ENCODE data around the gene GPR162. TPM values are rescaled to one million over a fixed set of nuclear protein-coding genes. Genes with fewer than 3 reads are reported as not detected.

GPR162 gene
- total RNA-seq, result 10 to 100 TPM in 1 of 9 donors, 1 to 10 TPM in 8; 1.1 to 11.9 (median 4.0) TPM
- polyA plus RNA-seq, result 10 to 100 TPM in 2 of 3 donors, 1 to 10 TPM in 1; 5.3 to 42.6 (median 13.7) TPM
- long read RNA-seq, donor 1, result 0 reads
- long read RNA-seq, donor 2, result 0 reads
- long read RNA-seq, donor 3, result 0 reads
- long read RNA-seq, donor 4, partial matches to known transcripts, result 0 of 2 reads
- long read RNA-seq, donor 4, other reads (novel, unspliced or antisense), result 0 of 2 reads
- long read RNA-seq, donor 5, partial matches to known transcripts, result 1 of 2 reads
- long read RNA-seq, donor 5, other reads (novel, unspliced or antisense), result 0 of 2 reads
- long read RNA-seq, donor 6, partial matches to known transcripts, result 1 of 3 reads
- long read RNA-seq, donor 6, other reads (novel, unspliced or antisense), result 1 of 3 reads
- long read RNA-seq, donor 7, result 0 reads
- long read RNA-seq, donor 8, result 0 reads
- long read RNA-seq, donor 9, result 0 reads
- long read RNA-seq, donor 10, result 0 reads

- H3K36me3 ChIP-seq (replicated peaks in 1 of 2), result no peaks in the 10 kb centered on the region
- DNase-seq, result peak in 5 of 7 donors; percentile 38 to 78 (median 55)
- TF ChIP-seq CTCF (IDR thresholded peaks at IDR 0.05) (no peak), POLR2A (IDR thresholded peaks at IDR 0.05) (no peak)
- H3K27me3 ChIP-seq, result peaks cover 4% of the 10 kb centered on the region
- peaks cover 6 to 8% of the 10 kb centered on the region in 2 donors for H3K4me1 ChIP-seq (replicated peaks in 1 of 2)
- H3K9me3 ChIP-seq (replicated peaks in 1 of 3), result no peaks in the 10 kb centered on the region
- H3K27ac ChIP-seq, result peak within 1 kb of the TSS in 2 of 5 donors; percentile 10 to 60
- 0 to 15% (median 1%) methylated on average over 5 to 28 of the region's 28 CpGs for WGBS, 4 donors
- intact Hi-C loops (cut with DNase I), result loop anchor here (5.0 to 10.0 kb wide), 2 partner anchors 77 to 90 kb away; no protein-coding TSS in a partner anchor
- peak within 1 kb of the TSS in 1 of 4 donors; percentile 40 for H3K4me3 ChIP-seq
These were observed at the start of gene GPR162 for GRCh38 chr12:6821591-6822425. TSS of gene GPR162 (plus strand) at chr12:6821821. CDS start at chr12:6823899, 2,078 bp downstream.

- peak within 1 kb of the TSS in 2 of 5 donors; percentile 56 to 73 for H3K27ac ChIP-seq
- no peak within 1 kb of the TSS for H3K4me3 ChIP-seq
- 48 to 58% (median 54%) methylated on average over 10 to 15 of the region's 15 CpGs for WGBS, 4 donors
These were observed 49.3 kb upstream of the GPR162 start, which contains the start of gene LAG3 for GRCh38 chr12:6772331-6772695. TSS of gene LAG3 (plus strand) at chr12:6772520. CDS start at chr12:6772853, 333 bp downstream.

GRCh38 chr12:6772726-6773589 lies 48.7 kb upstream of the GPR162 start:
- peaks cover 0 to 10% of the 10 kb centered on the region in 2 donors for H3K36me3 ChIP-seq (replicated peaks in 1 of 2)
- intact Hi-C loops (cut with DNase I), result no loop called here
- peaks cover 8 to 28% of the 10 kb centered on the region in 2 donors for H3K4me1 ChIP-seq (replicated peaks in 1 of 2)
- TF ChIP-seq POLR2A (IDR thresholded peaks at IDR 0.05), result no peak
- TF ChIP-seq CTCF (IDR thresholded peaks at IDR 0.05), result no peak
- DNase-seq, result no peak
- H3K9me3 ChIP-seq (replicated peaks in 1 of 3), result no peaks in the 10 kb centered on the region
- no peak overlapping the region for H3K27ac ChIP-seq
- H3K27me3 ChIP-seq, result no peaks in the 10 kb centered on the region
- 73 to 82% (median 79%) methylated on average over 20 to 21 of the region's 21 CpGs for WGBS, 4 donors
- no peak overlapping the region for H3K4me3 ChIP-seq

More at GRCh38 chr12:6772331-6772695, 49.3 kb upstream of the GPR162 start, which contains the start of gene LAG3:
- Histone ChIP-seq H3K36me3 (replicated peaks in 1 of 2) (peaks cover 0 to 10% of the 10 kb centered on the region in 2 donors), H3K27me3 (no peaks in the 10 kb centered on the region), H3K4me1 (replicated peaks in 1 of 2) (peaks cover 11 to 25% of the 10 kb centered on the region in 2 donors), H3K9me3 (replicated peaks in 1 of 3) (no peaks in the 10 kb centered on the region)
- TF ChIP-seq CTCF (IDR thresholded peaks at IDR 0.05), result no peak
- TF ChIP-seq POLR2A (IDR thresholded peaks at IDR 0.05), result no peak
- intact Hi-C loops (cut with DNase I), result no loop called here
- DNase-seq, result no peak
